Psoas muscle (tissue), 8 donors: ENCODE measurements around the gene FKBP3. TPM values are rescaled to one million over a fixed set of nuclear protein-coding genes. Genes with fewer than 3 reads are reported as not detected.
A peak's percentile ranks its signal among the peaks of the same experiment; 100 is the strongest.
"Not testable (repeated sequence)": the region's sequence is repeated elsewhere in the genome, so short reads cannot be mapped to it uniquely, and the experiment has no call there.

Experiments
- ATAC-seq, 4 donors: fragments of 200-7000 bp; cut with Tn5 transposase; one replicate each; pipeline ENCODE4 v1.9.1; 2020; ENCODE audit warnings: moderate library complexity in 3 of 4, mild to moderate bottlenecking in 2 of 4
- DNase-seq, 2 donors: peaks; one replicate each; pipeline ENCODE4 v3.0.0-alpha.2; 2020
- H3K27ac ChIP-seq: fragments of 200-600 bp; one replicate; pipeline ENCODE4 v1.8.0; 2022
- H3K27me3 ChIP-seq, 3 donors: fragments of 200-600 bp in 1 of 3; one replicate each; pipeline versions ENCODE4 v1.6.1 to v1.8.0; 2013 to 2022; ENCODE audit warnings: low read length in 2 of 3, mild to moderate bottlenecking in 2 of 3, moderate library complexity in 1 of 3; ENCODE audit not compliant: insufficient read depth in 3 of 3
- H3K36me3 ChIP-seq, 2 donors: fragments of 200-600 bp in 1 of 2; one replicate each; pipeline versions ENCODE4 v1.6.1 to v1.8.0; 2013 to 2022; ENCODE audit warnings: low read depth in 1 of 2, mild to moderate bottlenecking in 1 of 2, moderate library complexity in 1 of 2; ENCODE audit not compliant: insufficient read depth in 1 of 2
- H3K4me1 ChIP-seq: fragments of 200-600 bp; one replicate; pipeline ENCODE4 v1.8.0; 2022
- H3K4me3 ChIP-seq: fragments of 200-600 bp; one replicate; pipeline ENCODE4 v1.8.0; 2022; ENCODE audit warnings: mild to moderate bottlenecking
- H3K9me3 ChIP-seq: fragments of 200-600 bp; one replicate; pipeline ENCODE4 v1.8.0; 2022
- WGBS, 3 donors: extraction: QIAGEN DNeasy Blood & Tissue Kit; methylation state at CpG; one replicate each; pipeline versions ENCODE4 v1.1.6 to v1.1.7; 2013; 5-methylcytosine and 5-hydroxymethylcytosine counted together
- intact Hi-C, 2 donors: fragments of 100-400 bp; cut with DNase I; formaldehyde crosslinking; loops; one replicate each; pipeline versions ENCODE4 v1.11.0 to v1.14.2; 2022
- polyA plus RNA-seq, 3 donors: library from polyadenylated mRNA; stranded (reverse); fragments of 200-250 nt; gene quantifications; one replicate each; pipeline ENCODE4 v1.2.3, GENCODE V29; 2013
- total RNA-seq, 4 donors: library from RNA; stranded (reverse); fragmentation: NEBNext Ultra II Directional in 2 of 4; extraction: Animal tissue kit (Norgen Biotek cat#: 25700) in 2 of 4; gene quantifications; one replicate each; pipeline versions ENCODE4 v1.2.1 to v1.2.4, GENCODE V29; 2021 to 2023
- TF ChIP-seq, protein P1 (sequence below): fragments of 200-600 bp; IDR thresholded peaks from one replicate; pipeline ENCODE4 v1.8.0; 2022; ENCODE audit warnings: antibody characterized with exemption
- donor health status: healthy with polysubstance abuse.
- donor health status: DM: no; HTN: no; CAD: no; lungs with moderate emphysema.
- donor health status: Bipolar disorder and iron deficiency.
- donor health status: healthy.
- donor health status: DM: yes; HTN: yes; CAD: no.
- donor health status: DM: no; HTN: no; CAD: no.
- donor health status: DM: no; HTN: no; CAD: no.
- donor health status: DM: yes; HTN: yes; CAD: no.

The FKBP3 gene
- total and polyA plus RNA-seq, 7 donors: 132 to 346 (median 197) TPM

- H3K36me3 ChIP-seq: no peaks in the 10 kb centered on the region
- no peak overlapping the region for H3K4me3 ChIP-seq
- no peaks in the 10 kb centered on the region for H3K9me3 ChIP-seq
- no peak for DNase-seq
- TF ChIP-seq, protein P1, sequence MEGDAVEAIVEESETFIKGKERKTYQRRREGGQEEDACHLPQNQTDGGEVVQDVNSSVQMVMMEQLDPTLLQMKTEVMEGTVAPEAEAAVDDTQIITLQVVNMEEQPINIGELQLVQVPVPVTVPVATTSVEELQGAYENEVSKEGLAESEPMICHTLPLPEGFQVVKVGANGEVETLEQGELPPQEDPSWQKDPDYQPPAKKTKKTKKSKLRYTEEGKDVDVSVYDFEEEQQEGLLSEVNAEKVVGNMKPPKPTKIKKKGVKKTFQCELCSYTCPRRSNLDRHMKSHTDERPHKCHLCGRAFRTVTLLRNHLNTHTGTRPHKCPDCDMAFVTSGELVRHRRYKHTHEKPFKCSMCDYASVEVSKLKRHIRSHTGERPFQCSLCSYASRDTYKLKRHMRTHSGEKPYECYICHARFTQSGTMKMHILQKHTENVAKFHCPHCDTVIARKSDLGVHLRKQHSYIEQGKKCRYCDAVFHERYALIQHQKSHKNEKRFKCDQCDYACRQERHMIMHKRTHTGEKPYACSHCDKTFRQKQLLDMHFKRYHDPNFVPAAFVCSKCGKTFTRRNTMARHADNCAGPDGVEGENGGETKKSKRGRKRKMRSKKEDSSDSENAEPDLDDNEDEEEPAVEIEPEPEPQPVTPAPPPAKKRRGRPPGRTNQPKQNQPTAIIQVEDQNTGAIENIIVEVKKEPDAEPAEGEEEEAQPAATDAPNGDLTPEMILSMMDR: no peak
- no peaks in the 10 kb centered on the region for H3K4me1 ChIP-seq
- no peaks in the 10 kb centered on the region for H3K27me3 ChIP-seq
- H3K27ac ChIP-seq: no peak overlapping the region
- intact Hi-C loops: no loop called here
- no peak for ATAC-seq
These were observed 10.4 kb upstream of the FKBP3 start for GRCh38 chr14:45144658-45145057.

DNA sequence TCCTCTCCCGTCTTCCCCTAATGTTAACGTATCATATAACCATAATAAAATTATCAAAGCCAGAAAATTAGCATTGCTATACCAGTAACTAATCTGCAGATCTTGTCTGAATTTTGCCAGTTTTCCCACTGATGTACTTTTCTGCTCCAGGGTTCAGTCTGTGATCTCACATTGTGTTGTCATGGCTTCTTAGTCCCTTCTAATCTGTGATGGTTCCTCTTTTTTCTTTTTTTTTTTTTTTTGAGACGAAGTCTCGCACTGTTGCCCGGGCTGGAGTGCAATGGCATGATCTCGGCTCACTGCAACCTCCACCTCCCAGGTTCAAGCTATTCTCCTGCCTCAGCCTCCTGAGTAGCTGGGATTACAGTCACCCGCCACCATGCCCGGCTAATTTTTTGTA lies 7.8 kb upstream of the FKBP3 start:
- ATAC-seq, intact Hi-C loops, H3K9me3 ChIP-seq, DNase-seq, H3K36me3 ChIP-seq, H3K27ac ChIP-seq, H3K4me3 ChIP-seq, H3K27me3 ChIP-seq: not testable (repeated sequence)
- peaks cover 11% of the 10 kb centered on the region for H3K4me1 ChIP-seq
- WGBS, 3 donors: 92 to 94% (median 93%) methylated on average over 8 of the region's 8 CpGs

DNA sequence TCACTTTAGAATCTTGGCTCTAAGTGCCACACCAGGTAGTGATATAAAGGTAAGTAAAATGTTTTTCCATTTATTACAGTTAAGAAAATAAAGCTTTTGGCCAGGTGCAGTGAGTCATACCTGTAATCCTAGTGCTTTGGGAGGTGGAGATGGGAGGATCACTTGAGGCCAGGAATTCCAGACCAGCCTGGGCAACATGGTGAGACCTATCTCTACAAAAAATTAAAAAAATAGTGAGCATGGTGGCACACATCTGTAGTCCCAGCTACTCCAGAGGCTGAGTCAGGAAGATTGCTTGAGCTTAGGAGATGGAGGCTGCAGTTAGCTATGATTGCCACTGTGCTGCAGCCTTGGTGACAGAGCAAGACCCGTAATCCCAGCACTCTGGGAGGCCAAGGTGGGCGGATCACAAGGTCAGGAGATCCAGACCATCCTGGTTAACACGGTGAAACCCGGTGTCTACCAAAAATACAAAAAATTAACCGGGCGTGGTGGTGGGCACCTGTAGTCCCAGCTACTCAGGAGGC lies 6.4 kb upstream of the FKBP3 start:
- WGBS, 3 donors: 97 to 98% (median 98%) methylated on average over 6 of the region's 6 CpGs
- Histone ChIP-seq H3K4me1 (peaks cover 18% of the 10 kb centered on the region), H3K27me3 (no peaks in the 10 kb centered on the region), H3K4me3 (no peak overlapping the region), H3K9me3 (no peaks in the 10 kb centered on the region), H3K27ac (no peak overlapping the region), H3K36me3 (no peaks in the 10 kb centered on the region)
- DNase-seq: no peak
- TF ChIP-seq, protein P1: no peak
- intact Hi-C loops: no loop called here
- ATAC-seq: no peak

GRCh38 chr14:45136399-45136798 lies 2.1 kb upstream of the FKBP3 start:
- intact Hi-C loops: loop anchor here in 1 of 2 donors (5.0 kb wide), 2 partner anchors 224 to 239 kb away; a partner anchor contains a TSS
- peak overlapping the region; percentile 92 for H3K27ac ChIP-seq
- DNase-seq (no peak), ATAC-seq (no peak)
- H3K9me3 ChIP-seq: no peaks in the 10 kb centered on the region
- 0 to 2% (median 2%) methylated on average over 7 of the region's 7 CpGs for WGBS, 3 donors
- H3K36me3 ChIP-seq: no peaks in the 10 kb centered on the region
- H3K4me3 ChIP-seq: peak overlapping the region; percentile 86
- TF ChIP-seq, protein P1: no peak
- no peaks in the 10 kb centered on the region for H3K27me3 ChIP-seq
- peaks cover 32% of the 10 kb centered on the region for H3K4me1 ChIP-seq

GRCh38 chr14:45135659-45136395 lies 1.5 kb upstream of the FKBP3 start, which contains the start of gene FANCM:
Gene FANCM, plus strand, starts transcription at chr14:45135930. Its CDS starts 102 bp downstream, at chr14:45136032.
- intact Hi-C loops: loop anchor here (1.0 to 5.0 kb wide), 4 partner anchors 117 to 239 kb away; partner anchors contain the start of genes TOGARAM1 (in 2 of the 2) and MIS18BP1 (in 1 of the 2)
- TF ChIP-seq, protein P1: no peak
- no peaks in the 10 kb centered on the region for H3K9me3 ChIP-seq
- 0% methylated on average over 48 of the region's 48 CpGs for WGBS, 3 donors
- peaks cover 37% of the 10 kb centered on the region for H3K4me1 ChIP-seq
- ATAC-seq: peak; percentile 72 to 81 (median 75)
- H3K27ac ChIP-seq: peak within 1 kb of the TSS; percentile 92
- no peaks in the 10 kb centered on the region for H3K27me3 ChIP-seq
- peak; percentile 88 to 91 for DNase-seq
- H3K36me3 ChIP-seq: no peaks in the 10 kb centered on the region
- peak within 1 kb of the TSS; percentile 86 for H3K4me3 ChIP-seq
